NCI-H2227 (cell line): ENCODE measurements around the gene MIEN1.
"Not testable (repeated sequence)": the region's sequence is repeated elsewhere in the genome, so short reads cannot be mapped to it uniquely, and the experiment has no call there.

Experiments used
- DNase-seq: peaks from one replicate; lab custom pipeline; 2025; ENCODE audit not compliant: unreplicated experiment; lab: John Stamatoyannopoulos, UW

Gene MIEN1

DNA sequence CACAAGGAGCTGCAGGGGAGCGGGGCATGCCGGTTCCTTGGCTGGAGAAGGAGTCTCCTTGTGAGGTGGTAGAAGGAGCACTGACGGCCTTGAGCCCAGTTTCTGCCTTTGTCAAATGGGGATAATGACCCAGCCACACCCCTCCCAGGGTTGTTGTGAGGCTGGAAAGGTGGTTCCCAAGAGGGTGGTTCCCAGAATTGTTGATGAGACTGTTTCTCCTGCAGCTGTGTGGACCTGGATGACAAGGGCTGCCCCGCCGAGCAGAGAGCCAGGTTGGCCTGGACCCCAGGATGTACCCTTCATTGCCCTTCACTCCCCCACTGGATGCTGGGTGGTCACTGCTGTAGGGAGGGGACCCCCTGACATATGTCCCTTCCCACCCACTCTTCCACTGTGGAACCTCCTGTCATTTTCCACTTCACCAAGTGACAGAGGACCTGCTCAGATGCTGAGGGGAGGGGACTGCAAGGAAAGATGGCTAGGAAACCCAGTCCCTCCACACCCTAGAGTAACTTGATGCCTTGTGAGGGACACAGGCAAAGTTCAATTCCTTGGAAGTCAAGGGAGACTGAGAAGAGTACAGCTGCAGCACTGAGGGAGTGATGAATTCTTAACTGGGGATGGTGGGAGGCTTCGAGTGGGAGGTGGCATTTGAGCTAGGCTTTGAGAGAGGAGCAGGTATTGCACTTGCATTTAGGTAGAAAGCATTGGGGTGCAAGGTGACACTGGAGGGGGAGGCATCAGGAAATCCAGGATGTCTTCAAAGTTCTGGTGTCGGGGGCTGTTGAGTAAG lies 10.6 kb downstream of the MIEN1 start:
- DNase-seq: no peak

DNA sequence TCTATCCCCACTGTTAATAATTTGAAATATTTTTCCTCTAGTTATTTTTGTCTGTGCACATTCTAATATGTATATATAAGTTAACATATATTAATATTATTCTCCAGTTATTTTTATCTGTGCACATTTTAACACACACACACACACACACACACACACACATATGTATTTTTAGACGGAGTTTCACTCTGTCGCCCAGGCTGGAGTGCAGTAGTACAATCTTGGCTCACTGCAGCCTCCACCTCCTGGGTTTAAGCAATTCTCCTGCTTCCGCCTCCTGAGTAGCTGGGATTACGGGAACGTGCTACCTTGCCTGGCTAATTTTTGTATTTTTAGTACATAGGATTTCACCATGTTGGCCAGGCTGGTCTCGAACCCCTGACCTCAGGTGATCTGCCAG lies 12.7 kb downstream of the MIEN1 start:
- no peak for DNase-seq

DNA sequence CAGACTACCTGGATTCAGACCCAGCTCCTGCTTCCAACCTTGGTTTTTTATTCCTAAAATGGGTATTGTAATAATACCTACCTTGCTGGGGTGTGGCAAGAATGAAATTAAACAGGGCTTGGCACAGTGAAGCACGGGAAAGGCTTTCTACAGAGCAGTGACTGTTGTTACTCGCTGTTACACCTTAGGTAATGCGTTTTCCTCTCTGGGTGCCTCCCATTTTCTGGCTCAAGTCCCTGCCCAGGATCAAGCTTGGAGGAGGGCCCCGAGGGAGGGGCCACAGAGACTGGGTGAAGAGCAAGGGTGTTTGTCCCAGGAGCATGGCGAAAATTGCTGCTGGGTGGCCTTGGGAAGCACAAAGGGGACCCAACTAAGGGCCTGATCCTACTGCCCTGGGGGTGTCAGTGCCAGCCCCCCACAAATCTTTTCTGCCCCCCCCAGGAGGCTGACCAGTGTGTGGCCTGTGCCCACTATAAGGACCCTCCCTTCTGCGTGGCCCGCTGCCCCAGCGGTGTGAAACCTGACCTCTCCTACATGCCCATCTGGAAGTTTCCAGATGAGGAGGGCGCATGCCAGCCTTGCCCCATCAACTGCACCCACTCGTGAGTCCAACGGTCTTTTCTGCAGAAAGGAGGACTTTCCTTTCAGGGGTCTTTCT lies 13.3 kb downstream of the MIEN1 start:
- DNase-seq: no peak

DNA sequence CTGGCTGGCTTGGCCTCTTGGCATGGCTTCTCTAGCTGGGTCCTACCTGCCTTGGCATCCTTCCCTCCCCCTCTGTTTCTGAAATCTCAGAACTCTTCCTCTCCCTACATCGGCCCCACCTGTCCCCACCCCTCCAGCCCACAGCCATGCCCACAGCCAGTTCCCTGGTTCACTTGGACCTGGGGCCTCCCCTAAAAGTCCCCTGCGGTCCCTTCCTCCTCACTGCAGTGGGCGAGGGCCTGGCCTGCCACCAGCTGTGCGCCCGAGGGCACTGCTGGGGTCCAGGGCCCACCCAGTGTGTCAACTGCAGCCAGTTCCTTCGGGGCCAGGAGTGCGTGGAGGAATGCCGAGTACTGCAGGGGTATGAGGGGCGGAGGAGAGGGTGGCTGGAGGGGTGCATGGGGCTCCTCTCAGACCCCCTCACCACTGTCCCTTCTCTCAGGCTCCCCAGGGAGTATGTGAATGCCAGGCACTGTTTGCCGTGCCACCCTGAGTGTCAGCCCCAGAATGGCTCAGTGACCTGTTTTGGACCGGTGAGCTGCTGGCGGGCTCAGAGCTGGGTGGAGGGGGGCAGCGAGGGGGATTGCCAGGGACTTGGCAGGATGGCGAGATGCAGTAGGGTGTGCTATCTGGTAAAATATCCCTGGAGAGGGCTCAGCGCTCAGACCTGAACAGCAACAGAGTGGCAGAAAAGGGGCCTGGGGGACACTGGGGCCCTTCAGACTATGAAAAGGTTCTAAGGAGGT lies 14.1 kb downstream of the MIEN1 start:
- DNase-seq: no peak

DNA sequence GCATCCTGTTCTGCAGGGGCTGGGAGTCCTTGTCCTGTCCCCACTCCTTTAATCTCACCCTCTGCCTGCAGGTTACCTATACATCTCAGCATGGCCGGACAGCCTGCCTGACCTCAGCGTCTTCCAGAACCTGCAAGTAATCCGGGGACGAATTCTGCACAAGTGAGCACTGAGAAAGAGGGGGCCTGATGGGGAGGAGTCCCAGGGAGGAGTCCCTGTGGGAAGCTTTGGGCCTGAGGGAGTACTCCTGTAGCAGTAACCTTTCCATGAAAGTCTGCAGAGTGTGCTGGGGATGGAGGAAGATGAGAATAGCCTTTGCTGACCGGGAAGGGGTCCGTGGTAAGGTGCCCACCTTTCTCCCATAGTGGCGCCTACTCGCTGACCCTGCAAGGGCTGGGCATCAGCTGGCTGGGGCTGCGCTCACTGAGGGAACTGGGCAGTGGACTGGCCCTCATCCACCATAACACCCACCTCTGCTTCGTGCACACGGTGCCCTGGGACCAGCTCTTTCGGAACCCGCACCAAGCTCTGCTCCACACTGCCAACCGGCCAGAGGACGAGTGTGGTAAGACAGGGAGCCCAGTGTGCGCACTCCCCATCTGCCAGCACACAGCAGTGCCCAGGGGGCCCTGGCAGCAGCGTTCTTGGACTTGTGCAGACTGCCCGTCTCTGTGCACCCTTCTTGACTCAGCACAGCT lies 14.8 kb downstream of the MIEN1 start:
- DNase-seq: no peak

DNA sequence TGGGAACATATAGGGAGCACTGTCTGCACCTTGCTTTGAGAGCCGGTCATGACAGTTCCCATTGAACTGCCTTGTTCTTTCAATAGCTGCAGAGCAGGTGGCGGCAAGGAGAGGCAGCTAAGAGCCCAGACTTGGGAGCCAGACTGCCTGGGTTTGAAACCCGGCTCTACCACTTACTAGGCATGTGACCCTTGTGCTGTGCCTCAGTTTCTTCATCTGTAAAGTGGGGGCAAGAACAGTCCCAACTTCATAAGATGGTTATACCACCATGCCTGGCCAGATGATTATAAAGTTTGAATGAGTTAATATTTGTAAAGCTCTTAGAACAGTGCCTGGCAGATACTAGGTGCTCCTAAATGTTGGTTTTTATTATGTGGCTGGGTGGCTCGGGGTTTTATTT lies 16.1 kb downstream of the MIEN1 start:
- no peak for DNase-seq

DNA sequence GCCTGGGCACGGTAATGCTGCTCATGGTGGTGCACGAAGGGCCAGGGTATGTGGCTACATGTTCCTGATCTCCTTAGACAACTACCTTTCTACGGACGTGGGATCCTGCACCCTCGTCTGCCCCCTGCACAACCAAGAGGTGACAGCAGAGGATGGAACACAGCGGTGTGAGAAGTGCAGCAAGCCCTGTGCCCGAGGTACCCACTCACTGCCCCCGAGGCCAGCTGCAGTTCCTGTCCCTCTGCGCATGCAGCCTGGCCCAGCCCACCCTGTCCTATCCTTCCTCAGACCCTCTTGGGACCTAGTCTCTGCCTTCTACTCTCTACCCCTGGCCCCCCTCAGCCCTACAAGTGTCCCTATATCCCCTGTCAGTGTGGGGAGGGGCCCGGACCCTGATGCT lies 18.5 kb downstream of the MIEN1 start:
- no peak for DNase-seq

DNA sequence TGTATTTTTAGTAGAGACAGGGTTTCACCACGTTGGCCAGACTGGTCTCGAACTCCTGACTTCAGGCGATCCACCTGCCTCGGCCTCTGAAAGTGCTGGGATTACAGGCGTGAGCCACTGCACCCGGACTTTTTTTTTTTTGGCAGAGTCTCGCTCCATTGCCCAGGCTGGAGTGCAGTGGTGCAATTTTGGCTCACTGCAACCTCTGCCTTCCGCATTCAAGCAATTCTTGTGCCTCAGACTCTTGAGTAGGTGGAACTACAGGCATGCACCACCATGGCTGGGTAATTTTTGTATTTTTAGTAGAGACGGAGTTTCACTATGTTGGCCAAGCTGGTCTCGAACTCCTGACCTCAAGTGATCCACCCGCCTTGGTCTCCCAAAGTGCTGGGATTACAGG lies 19.3 kb downstream of the MIEN1 start:
- not testable (repeated sequence) for DNase-seq

DNA sequence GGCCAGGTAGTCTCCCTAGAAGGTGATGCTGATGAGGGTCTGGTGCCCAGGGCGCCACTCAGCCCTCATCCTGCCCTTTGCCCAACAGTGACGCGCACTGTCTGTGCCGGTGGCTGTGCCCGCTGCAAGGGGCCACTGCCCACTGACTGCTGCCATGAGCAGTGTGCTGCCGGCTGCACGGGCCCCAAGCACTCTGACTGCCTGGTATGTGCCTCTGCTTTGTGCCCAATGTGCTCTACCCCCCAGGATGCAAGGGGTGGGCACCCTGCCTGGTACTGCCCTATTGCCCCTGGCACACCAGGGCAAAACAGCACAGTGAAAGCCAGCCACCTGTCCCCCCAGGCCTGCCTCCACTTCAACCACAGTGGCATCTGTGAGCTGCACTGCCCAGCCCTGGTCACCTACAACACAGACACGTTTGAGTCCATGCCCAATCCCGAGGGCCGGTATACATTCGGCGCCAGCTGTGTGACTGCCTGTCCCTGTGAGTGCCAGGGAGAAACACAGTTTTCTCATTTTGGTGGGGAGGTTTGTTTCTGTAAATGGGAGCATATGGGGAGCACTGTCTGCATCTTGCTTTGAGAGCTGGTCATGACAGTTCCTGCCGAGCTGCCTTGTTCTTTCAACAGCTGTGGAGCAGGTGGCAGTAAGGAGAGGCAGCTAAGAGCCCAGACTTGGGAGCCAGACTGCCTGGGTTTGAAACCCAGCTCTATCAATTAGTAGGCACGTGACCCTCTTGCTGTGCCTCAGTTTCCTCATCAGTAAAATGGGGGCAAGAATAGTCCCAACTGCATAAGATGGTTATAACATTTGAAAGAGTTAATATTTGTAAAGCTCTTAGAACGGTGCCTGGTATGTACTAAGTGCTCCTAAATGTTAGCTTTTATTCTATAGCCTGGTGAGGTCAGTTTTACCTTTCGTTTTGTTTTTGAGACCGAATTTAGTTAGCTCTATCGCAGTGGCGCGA lies 20.1 kb downstream of the MIEN1 start:
- no peak for DNase-seq

DNA sequence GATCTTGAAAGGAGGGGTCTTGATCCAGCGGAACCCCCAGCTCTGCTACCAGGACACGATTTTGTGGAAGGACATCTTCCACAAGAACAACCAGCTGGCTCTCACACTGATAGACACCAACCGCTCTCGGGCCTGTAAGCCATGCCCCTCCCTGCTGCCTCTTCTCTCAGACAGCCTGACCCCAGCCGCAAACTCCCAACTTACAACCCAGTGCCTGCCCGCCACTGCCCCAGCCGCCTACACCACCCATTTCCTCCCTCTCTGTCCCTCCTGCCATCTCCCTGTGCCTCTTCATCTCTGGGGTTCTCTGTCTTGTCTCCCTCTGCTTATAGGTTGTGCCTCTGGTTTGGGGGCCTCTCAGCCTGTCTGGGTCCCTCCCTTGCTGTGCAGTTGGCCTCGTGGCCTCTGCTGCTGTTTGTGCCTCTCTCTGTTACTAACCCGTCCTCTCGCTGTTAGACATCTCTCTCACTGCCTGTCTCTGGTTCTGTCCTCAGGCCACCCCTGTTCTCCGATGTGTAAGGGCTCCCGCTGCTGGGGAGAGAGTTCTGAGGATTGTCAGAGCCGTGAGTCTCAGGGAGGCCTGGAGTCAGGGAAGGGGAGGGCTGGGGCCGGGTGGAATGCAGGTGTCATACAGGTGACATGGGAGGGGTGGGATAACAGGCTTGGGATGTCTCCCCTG lies 20.9 kb downstream of the MIEN1 start:
- DNase-seq: no peak

DNA sequence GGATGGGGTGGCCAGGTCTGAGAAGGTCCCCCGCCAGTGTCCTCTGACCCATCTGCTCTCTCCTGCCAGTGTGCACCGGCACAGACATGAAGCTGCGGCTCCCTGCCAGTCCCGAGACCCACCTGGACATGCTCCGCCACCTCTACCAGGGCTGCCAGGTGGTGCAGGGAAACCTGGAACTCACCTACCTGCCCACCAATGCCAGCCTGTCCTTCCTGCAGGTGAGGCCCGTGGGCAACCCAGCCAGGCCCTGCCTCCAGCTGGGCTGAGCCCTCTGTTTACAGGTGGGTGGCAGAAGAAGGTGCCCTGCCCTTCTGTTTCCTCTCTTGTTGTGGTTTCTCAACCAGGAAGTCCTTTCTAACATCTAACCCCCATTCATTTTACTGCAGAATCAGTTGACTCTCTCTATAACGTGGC lies 23.4 kb downstream of the MIEN1 start:
- DNase-seq: no peak

DNA sequence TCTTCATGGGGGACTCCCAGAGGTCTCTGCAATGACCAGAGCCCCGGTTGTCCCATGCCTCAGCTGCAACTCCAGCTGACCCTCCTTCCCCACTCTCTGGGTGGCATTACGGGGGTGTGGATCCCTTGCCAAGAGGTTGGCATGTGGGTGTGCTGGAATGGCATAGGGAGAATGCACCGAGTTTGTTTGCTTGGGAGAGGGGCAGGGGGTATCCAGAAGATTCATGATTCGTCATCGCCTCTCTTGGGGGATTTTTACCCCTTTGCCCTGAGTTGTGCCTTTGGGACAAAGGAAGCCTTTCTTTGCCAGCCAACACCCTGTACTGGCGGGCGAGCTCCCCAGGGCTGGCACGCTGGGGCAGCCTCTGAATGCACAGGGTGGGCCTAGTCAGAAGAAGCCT lies 23.9 kb downstream of the MIEN1 start:
- no peak for DNase-seq

DNA sequence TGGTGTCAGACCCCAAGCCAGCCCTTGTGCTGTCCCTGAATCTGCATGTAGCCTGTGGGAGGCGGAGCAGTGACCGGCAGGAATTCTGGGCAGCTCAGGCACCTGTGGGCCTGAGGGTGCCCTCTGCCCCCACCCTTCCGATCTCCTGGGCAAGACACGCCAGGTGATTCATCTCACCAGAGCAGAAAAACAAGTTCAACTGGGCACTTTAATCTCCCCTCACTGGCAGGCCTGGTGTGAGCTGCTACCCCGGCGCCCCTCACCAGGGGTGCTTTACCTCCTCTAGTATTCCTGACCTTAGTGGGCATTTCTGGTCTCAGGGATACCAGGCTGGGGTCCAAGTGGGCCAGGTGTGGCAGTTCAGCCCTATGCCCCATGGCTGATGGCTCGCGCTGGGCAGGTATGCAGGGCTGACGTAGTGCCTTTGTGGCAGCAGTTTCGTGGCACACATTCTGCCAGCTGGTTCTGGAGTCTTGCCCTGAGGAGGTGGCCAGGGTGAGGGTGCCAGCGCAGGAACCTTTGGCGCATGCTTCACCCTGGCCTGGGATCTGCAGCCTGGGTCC lies 24.5 kb downstream of the MIEN1 start:
- DNase-seq: no peak

DNA sequence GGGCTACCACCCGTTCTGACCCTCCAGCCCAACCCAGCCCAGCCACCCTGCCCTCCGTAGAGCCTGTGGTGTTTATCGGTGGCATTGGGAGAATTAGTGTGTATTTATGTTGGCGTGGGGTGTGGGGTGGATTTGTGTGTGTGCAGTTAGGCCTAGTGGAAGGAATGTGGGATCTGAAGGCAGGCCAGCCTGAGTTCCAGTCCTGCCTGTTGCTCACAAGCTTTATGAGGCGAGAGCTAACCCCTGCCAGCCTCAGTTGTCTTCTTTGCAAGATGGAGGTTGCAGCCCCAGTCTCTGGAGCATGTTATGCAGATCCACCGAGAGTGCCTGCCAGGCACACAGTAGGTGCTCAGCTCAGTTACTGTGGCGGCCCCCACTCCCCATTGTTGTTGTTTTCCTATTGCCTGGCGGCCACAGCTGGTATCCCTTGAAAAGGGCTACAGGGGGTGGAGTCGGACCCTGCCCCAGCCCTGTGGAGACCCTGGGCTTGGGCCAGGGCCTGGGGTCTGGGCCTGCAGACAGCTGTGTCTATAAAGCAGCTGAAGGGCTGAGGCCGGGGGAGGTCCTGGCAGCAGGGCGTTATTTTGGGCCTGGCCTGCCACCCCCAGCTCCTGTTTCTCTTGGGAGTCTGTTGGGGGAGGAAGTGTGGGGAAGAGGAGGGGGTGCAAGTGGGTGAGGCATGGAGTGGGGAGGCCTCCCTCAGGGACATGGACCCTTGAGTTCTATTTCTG lies 25.3 kb downstream of the MIEN1 start:
- no peak for DNase-seq

DNA sequence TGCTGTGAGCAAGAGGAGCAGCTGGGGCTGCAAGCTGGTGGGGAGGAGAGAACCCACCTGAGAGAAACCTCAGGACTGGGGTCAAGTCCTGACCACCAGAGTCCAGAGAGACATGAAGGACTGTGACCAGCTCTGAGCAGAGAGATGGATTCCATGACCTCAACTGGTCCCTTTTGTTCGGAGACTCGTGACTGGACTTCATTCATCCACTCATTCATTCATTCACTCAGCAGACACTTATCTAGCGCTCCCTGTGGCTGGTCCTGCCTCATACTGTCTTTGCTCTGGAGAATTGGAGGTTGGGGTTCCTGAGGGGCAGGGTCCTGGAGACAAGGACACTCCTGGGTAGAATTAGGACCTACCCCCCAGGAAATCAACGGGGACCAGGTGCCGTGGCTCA lies 26.4 kb downstream of the MIEN1 start:
- no peak for DNase-seq

DNA sequence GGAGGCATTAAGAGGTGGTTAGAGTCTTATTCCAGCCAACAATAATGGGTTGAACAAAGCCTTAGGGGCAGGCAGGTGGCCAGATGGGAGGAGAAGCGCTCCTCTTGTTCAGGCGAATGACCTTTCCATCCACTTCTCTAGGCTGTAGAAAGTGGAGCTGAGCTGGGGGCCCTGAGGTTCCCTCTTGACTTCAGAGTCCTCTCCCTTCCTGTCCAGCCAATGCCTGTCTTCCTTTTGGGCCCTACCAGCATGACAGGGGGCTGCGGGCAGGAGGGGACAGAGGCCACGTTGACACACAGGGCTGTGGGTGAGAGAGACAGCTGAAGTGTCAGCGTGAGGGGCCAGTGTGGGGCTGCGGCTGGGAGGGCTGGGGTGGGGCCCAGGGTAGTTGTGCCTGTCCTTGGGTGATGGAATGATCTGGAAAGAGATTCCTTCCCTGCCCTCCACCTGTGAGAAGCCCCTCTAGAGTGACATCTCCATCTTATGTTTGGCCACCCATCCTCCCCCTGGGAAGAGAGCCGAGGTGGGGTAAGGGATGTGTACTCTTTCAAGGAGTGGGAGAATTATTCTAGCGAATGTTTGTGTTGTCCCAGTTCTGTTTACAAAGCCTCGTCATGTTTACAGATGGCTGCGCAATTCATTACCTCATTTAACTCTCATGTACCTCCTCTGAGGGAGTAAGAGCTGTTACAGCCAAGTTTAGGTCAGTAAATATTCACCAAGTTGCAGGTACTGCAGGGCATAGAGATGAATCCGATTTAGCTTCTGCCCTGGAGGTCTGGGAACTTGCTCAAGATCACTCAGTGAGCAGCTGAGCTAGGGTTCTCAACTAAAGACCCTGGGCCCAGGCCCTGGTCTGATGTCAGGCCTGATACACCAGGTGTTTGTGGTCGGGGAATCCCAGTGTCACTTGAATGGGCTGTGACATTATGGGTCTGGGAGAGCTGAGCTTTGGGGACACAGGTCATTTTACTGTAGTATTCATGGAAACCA lies 27.1 kb downstream of the MIEN1 start:
- DNase-seq: no peak

DNA sequence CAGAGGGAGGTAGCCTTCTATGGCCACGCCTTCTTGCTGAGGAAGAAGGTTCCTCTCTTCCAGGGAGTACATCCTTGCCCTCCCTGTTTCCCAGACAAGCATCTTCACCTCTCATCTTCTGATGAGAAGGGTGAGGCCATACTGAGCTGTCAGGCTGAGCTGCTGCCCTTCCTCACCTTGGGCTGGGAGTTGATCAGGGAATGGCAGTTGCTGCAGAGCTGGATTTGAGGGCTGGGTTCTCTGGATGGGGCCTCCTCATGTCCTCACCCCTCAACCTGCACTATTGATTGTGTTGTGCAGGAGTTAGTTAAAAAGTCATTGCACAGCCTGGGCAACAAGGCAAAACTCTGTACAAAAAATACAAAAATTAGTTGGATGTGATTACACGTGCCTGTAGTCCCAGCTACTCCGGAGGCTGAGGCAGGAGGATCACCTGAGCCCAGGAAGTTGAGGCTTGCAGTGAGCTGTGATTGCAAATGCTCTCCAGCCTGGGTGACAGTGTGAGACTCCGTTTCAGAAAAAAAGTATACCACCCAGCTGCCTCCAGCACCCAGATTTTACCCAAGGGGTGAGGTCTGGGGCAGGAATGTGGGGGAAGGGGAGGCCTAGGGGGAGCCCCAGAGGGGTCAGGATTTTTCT lies 28.4 kb downstream of the MIEN1 start:
- no peak for DNase-seq
